GM19324 (cell line): ENCODE data around the gene PARVB.

Experiments used
- ATAC-seq: cut with Tn5 transposase; IDR thresholded peaks from one replicate; pipeline ENCODE4 v1.9.1; 2021; ENCODE audit warnings: mild to moderate bottlenecking, moderate library complexity; ENCODE audit not compliant: unreplicated experiment, low FRiP score

Gene PARVB

DNA sequence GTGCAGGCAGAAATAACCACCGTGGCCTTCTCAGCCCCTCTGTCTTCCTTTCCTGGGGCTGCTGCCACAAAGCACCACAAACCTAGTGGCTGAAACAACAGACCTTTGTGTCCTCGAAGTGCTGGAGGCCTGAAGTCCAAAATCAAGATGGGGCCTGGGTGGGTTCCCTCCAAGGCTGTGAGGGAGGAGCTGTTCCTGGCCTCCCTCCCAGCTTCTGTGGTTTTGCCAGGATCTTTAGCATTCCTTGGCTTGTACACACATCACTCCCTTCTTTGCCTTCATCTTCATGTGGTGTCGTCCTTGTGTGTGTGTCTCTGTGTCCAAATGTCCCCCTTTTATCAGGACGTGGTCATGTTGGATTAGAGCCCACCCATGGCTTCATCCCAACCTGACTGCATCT is 127.6 kb downstream of the PARVB start:
- no peak for ATAC-seq

DNA sequence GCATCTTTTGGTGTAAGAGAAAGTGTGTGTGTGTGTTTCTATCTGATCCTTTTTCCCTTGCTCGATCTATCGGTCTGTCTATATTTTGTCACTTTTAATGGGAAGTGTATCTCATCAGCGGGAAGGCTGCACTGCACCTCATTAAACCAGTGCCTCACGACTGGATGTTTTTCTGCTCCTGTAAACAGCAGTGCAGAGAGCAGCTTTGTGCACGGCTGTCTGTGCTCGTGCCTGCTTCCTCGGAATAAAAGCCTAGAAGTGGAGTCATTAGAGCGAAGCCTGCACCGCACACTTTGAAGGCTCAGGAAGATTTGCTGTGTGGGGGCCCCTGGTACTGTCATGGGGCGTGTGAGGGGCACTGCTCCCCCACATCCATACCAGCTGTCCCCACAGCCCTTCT is 129.6 kb downstream of the PARVB start:
- no peak for ATAC-seq

DNA sequence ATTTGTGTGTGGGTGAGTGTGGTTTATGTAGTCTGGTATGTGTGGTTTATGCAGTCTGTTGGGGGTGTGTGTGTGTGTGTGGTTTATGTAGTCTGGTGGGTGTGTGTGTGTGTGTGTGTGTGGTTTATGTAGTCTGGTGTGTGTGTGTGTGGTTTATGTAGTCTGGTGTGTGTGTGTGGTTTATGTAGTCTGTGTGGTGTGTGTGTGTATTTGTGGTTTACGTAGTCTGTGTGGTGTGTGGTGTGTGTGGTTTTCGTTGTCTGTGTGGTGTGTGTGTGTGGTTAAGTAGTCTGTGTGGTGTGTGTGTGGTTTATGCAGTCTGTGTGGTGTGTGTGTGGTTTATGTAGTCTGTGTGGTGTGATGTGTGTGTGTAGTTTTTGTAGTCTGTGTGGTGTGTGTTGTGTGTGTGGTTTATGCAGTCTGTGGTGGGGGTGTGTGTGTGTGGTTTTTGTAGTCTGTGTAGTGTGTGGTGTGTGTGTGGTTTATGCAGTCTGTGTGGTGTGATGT is 130.4 kb downstream of the PARVB start:
- no peak for ATAC-seq

DNA sequence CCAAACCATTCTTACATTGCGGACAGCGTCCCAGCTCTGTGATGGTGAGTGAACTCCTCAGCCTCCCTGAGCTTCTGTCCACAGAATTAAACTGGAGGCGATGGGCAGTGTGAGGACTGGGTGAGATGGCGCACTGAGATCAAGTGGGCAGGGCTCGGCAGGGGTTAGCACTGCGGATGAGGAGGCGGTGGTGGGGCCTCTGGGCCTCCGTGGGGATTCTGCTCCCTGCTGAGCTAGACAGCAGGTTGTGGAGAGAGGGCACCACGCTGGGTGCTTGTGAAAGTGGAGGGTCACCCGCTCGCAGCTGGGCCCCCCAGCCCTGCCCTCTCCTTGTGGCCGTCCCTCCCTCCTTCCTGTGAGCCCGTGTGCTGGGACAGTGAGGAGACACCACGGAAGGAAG is 131.0 kb downstream of the PARVB start:
- ATAC-seq: no peak

DNA sequence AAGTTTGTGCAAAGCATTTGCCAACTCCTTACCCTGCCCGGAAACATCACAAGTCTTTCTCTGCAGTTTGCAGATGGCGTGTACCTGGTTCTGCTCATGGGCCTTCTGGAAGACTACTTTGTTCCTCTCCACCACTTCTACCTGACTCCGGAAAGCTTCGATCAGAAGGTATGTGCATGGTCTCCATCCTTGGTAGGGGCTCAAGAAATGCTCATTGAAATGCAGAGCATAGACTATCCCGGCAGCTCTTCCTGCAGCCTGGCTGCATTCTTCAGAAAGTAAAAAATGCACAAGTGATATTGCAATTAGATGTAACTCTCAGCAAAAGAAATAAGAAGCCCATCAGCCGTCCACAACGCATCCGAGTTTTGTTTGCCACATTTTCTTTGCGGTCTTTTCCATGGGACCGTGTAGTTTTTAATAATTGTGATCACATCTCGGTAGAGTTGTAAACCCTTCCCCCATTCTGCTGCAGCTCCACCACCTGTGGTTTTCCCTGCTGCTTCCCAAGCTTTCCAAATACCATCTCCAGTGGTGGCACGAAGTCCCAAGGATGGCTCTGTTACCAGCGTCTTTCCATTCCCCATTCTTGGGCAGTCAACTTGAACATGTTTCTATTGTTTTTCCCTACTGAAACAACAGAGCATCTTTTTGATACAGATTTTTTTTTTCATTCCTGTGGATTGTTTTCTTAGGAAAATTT is 134.0 kb downstream of the PARVB start:
- ATAC-seq: no peak

DNA sequence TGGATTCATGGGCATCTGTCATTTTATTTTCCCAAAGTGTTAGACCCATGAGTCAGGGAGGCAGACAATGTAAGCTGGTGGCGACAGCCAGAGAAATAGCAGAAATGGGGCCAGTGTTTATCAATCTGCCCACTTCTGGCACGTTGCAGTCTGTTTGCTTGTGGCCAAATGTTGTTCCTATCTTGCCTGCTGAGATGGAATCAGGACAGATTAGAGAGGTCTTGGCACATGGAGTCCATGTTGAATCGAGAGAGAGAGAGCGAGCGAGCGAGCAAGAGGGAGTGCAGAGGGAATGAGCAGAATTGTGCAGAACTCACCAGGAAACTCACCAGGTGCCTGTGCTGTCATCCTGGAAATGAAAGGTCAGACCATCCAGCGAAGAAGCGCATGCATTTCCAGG is 134.7 kb downstream of the PARVB start:
- no peak for ATAC-seq

DNA sequence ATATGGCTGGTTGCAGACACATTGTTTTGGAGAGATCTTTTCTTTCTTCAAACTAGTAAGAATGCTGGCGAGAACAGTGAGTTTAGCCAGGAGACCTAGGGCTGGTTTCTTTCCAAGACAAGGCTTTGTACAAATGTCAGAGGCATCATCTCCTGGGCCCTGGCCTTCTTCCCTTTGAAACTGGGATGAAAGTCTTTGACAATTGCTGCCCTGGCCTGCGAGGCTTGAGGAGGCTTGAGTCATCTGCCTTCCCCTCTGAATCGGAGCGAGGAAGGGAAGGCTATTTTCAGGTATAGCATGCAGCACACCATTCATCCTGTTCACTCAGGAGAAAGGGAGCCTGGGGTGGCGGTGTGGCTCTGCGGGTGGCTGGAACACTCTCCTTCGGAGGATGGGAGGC is 135.1 kb downstream of the PARVB start:
- ATAC-seq: no peak

DNA sequence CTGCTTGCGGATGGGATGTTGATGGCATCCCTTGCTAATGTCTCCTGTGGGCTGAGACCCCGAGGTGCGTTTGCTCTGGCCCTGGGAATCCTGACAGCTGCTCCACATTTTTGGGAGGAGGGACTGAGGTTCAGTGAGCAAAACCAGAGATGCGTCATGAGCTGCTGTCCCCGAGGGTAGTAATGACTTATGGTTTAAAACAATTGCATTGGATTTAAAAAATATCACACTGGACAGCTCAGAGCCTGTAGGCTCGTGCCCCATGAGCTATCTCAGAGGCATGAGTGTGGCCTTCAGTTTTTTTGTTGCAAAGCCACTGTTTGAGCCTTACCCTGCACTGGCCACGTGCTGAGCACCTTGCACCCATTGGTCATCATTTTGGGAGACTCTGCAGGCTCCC is 135.7 kb downstream of the PARVB start:
- no peak for ATAC-seq

DNA sequence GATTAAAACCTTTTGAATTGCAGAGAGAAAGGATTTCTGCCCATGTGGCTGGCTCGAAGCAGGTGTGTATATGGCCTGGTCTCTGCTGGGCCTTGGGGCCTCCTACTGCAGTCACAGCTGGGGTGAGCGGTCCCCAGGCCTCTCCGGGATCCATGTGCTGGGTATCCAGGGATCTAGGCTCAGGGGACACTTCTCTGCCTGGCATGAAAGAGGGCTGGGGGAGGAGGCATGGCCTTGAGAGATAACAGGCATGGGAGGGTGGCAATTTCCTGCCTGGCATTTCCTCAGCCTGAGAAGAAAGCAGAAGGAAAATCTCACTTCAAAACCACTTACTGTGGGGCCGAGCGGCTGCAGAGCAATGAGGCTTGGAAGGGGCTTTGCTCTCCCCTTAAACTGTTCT is 136.3 kb downstream of the PARVB start:
- no peak for ATAC-seq

DNA sequence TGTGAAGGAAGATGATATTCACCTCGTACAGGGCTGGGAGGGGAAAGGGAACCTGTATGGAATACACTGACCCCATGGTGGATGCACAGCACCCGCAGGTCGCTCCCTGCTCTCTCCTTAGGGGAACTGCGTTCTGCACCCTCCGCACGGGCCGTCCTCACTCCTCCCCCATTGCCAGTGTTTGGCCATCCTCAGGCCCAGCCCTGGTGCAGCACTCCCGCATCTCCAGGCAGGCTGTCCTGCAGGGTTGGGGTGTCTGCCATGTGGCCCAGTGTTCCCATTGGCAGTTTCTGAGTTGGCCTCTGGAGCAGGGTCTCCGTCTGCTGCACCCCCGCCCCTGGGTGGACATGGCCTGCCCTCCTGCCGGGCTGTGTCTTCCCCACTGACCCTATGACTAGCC is 137.6 kb downstream of the PARVB start:
- ATAC-seq: no peak

DNA sequence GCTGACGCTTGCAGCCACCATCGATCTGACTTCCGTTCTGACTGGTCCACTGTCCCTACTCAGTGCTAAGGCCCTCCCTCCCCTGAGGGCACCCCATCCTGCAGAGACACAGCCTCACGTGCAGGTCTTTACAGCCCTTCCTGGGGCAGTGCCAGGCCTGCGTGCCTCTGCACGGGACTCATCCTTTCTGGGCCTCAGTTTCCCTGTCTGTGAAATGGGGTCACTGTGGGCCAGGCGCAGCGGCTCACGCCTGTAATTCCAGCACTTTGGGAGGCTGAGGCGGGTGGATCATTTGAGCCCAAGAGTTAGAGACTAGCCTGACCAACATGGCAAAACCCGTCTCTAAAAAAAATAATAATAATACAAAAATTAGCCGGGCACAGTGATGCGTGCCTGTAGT is 138.9 kb downstream of the PARVB start:
- no peak for ATAC-seq

DNA sequence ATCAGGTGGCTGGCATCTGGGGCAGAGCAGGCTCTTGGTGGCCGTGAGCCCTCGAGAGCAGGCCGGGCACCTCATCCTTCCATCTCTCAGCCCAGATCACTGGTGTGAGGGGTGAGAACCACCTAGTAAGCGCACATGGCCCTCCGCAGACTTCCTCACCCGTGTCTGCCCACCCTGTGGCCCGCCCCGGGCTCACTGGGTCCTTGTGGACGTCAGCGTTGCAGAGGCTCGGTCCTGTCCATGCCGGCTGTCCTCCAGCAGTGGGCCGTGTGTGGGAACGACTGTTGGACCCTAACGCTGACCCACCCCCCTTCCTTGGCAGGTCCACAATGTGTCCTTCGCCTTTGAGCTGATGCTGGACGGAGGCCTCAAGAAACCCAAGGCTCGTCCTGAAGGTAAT is 139.4 kb downstream of the PARVB start:
- ATAC-seq: no peak

DNA sequence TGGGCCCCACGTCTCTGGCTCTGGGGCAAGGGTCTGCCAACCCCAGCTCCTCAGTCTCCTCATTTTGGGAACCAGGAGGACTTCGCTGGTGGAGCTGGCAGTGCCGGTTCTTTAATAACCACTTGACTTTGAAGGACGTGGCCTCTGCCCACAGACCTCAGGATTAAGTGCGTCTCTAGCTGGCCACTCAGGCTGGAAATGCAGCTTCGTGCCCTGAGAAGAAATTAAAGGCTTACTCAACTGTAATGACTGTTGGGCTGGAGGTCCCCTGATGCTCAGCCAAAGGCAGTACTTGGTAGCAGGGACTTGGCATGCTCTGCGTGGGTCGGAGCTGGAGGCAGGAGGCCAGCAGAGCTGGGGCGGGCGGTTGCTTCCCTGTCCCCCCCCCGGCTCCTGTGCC is 139.9 kb downstream of the PARVB start:
- no peak for ATAC-seq

DNA sequence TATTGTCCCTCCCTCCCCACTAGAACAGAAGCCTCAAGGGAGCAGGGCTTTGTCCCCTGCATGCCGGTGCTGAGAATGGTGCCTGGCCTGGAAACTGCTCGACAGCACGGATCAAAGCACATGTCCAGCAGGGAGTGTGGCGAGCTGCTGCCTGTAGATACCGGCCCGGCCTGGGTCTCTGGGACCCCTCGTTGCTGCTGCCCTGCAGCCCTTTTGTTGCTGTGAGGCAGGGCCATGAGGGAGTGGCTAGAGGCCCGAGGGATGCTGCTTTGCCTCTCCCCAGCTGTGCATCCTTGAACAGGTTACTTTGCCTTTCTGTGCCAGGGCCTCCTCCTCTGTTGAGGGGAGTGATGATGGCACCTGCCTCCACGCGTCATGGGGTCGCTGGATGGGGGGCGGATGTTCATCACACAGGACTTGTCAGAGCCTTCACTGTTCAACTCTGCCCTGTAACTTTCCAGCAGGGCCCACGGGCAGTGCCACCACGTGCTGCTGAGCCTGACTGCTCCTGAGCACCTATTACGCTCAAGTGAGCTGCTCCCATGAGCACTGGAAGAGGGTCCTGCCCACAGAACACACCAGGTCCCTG is 141.3 kb downstream of the PARVB start:
- no peak for ATAC-seq

DNA sequence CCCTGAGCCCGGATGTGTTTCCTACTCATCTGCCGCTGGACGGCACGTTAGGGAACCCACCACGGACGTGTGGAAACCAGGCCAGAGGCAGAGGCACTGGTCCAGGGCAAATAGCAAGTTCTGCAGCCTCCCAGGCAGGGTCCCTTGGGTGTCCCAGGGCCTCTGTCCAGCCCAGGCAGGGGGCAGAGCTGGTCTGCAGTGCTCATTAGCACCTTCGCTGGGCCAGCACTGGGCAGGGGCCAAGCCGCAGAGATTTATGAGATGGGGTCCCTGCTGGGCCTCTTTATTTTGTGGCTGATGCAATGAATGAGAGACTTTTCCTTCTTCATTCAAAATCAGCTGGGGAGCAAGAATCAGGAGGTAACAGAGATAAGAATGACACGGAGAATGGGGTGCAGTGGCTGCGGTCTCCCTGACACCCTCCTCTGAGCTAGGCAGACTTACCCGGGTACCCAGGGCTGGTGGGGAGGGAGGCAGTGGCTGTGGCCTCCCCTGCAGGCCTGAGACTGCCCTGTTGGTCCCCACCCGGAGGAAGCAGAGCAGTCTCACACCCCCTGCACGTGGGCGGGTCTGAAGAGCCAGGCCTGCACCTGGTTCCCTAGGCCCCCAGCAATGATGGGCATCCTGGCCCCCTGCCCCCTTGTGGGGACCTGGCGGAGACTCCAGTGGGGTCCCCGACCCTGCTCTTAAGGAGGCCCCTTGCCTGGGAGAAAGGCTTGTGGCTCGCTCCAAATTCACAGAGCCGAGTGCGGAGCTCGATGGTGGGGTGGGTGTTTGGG is 142.6 kb downstream of the PARVB start:
- no peak for ATAC-seq

DNA sequence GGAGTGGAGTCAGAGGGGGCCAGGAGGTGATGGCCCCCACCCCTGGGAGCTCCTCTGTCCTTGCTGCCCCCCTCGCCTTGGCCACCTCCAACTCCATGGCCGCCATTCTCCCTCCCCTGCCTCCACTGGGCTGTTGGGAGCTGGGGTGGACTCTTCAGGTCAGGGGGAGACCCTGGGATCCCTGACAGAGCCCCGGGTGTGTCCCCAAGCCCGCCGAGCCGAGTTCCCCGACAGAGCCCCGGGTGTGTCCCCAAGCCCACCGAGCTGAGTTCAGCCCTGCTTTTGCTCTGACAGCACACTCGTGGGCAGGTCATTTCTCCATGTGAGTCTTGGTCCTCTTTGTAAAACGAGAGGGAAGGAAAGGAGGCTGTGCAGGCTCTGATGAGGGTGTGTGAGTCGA is 143.4 kb downstream of the PARVB start:
- ATAC-seq: no peak

DNA sequence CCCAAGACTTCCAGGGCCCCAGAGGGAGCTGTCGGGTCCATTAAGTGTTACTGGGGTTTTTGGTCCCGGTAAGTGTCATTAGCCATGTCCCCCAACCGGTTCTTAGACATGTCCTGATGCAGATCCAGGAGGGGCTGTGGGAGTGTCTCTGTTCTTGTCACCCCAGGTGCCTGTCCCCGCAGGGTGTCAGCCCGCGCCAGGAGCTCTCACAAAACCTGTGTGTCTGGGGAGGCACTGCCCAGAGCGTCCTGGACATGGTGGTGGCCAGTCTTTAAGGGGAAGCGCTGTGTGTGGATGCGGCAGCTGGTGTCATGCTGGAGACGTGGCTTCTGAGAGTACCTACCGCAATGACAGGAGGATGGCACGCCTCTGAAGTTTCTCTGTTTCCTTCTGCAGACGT is 144.1 kb downstream of the PARVB start:
- ATAC-seq: no peak

DNA sequence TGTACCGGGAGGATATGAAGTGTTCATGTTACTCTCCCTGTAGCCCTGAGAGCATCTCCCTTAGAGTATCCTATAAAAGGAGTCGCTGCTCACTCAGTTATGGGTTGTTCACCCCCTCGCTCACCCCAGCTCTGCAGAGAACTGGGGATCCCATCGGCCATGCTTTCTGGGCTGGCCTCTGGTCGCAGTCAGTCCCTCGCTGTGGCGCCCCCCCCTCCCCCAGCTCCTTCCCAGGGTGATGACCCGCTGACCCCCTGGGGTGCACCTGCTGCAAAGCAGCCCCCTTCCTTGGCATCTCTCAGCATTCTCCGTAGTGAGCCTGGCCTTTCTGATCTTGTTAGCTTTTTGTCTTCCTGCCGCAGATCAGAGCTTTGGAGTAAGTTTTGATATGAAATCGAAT is 146.4 kb downstream of the PARVB start:
- ATAC-seq: no peak

DNA sequence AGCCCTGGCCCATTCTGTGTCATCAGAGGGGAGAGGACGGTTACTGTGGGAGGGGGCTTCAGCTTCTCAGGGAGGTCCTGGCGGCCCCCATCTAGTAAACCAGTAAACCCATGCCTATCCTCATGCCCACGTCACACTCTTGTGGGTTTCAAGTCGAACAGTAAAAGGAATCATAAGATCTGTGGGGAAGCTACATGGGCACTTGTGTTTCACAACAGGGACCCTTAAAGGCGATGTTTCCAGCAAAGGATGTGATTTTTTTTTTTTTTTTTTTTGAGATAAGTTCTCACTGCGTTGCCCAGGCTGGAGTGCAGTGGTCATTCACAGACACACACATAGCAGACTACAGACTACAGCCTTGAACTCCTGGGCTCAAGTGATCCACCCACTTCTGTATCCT is 147.5 kb downstream of the PARVB start:
- no peak for ATAC-seq

DNA sequence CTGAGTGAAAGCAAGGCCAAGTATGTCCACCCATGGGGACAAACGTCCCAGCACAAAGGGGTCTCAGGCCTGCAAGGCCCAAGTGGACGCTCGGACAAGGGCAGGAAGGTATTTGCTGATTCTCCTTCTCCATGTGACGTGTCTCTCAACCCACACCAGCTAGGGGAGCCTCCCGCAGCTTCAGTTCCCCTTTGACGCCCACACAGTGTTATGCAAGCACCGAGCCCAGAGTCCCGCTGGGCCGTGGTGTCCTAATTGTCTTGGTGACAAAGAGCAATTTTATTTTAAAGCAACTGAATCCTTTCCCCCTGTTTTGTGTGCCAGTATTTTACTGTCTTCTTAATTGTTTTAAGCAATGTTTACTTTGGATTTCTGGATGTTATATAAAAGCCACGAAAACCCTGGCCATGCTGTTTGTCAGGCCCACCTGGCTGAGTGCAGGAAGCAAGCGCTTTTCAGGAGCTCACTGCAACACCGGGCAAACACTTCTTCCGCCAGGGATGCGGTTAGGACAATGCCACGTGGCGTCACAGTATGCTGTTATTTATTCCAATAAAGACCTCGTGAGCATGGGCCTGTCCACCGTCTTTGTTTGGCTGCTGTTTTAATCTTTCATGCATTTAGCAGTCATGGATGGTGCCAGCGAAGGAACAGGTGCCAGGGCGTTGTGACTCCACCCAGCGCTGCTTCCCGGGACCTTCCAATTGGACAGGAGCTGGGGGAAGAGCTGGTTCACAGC is 148.4 kb downstream of the PARVB start:
- no peak for ATAC-seq

DNA sequence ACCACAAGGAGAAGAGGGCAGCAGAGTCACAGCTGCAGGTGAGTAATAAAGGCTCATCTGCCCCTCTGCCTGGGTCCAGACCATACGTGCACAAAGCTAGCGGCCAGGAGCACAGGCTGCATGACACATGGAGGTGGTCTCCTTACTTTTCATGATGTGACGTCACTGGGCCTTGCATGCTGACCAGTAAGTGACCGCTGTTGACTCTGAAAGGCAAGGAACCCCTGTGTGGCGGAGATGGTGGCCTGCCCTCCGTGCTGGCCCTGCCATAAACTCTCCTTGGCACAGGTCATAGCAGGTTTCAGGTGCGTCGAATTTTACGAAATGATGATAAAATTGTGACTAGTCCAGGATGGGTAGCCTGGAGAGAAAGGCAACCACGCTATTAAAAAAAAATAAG is 149.1 kb downstream of the PARVB start:
- no peak for ATAC-seq
